ENCODE measurements around the gene FAM117B. TPM values are rescaled to one million over a fixed set of nuclear protein-coding genes. Genes with fewer than 3 reads are reported as not detected.
"Not testable (repeated sequence)": the region's sequence is repeated elsewhere in the genome, so short reads cannot be mapped to it uniquely, and the experiment has no call there.

The FAM117B gene
- total RNA-seq, 1 donor: 1.7 TPM

- no peak overlapping the region for H3K4me3 ChIP-seq (ENCODE audit: low read depth, low read length)
- no peak for DNase-seq (ENCODE audit: low read depth)
- no peak for TF ChIP-seq CTCF (IDR thresholded peaks at IDR 0.05; ENCODE audit: insufficient read depth, low read depth, low read length)
Observed at GRCh38 chr2:202652119-202652518, 17.4 kb downstream of the FAM117B start.

- no peak for TF ChIP-seq CTCF (IDR thresholded peaks at IDR 0.05; ENCODE audit: insufficient read depth, low read depth, low read length)
- H3K4me3 ChIP-seq (ENCODE audit: low read depth, low read length): no peak overlapping the region
- DNase-seq (ENCODE audit: low read depth): no peak
Observed at GRCh38 chr2:202653890-202654289, 19.1 kb downstream of the FAM117B start.

GRCh38 chr2:202657876-202658275 is 23.1 kb downstream of the FAM117B start:
- no peak overlapping the region for H3K4me3 ChIP-seq (ENCODE audit: low read depth, low read length)
- TF ChIP-seq CTCF (IDR thresholded peaks at IDR 0.05; ENCODE audit: insufficient read depth, low read depth, low read length): no peak

GRCh38 chr2:202660796-202661195 is 26.0 kb downstream of the FAM117B start:
- H3K4me3 ChIP-seq (ENCODE audit: low read depth, low read length): no peak overlapping the region
- DNase-seq (ENCODE audit: low read depth): no peak
- no peak for TF ChIP-seq CTCF (IDR thresholded peaks at IDR 0.05; ENCODE audit: insufficient read depth, low read depth, low read length)

More at GRCh38 chr2:202657876-202658275, 23.1 kb downstream of the FAM117B start:
- DNase-seq (ENCODE audit: low read depth): no peak

- DNase-seq (ENCODE audit: low read depth): peak; percentile 53
- TF ChIP-seq CTCF (IDR thresholded peaks at IDR 0.05; ENCODE audit: insufficient read depth, low read depth, low read length): no peak
Observed at GRCh38 chr2:202669841-202670240, 35.1 kb downstream of the FAM117B start.

GRCh38 chr2:202671317-202672035 is 36.7 kb downstream of the FAM117B start:
- TF ChIP-seq CTCF (IDR thresholded peaks at IDR 0.05; ENCODE audit: insufficient read depth, low read depth, low read length): no peak
- H3K4me3 ChIP-seq (ENCODE audit: low read depth, low read length): no peak overlapping the region
- DNase-seq (ENCODE audit: low read depth): no peak

More at GRCh38 chr2:202669841-202670240, 35.1 kb downstream of the FAM117B start:
- H3K4me3 ChIP-seq (ENCODE audit: low read depth, low read length): no peak overlapping the region

- DNase-seq (ENCODE audit: low read depth); H3K4me3 ChIP-seq (ENCODE audit: low read depth, low read length): not testable (repeated sequence)
Observed at GRCh38 chr2:202675097-202675496, 40.3 kb downstream of the FAM117B start.
